ENCODE results near the gene COBL. TPM values are rescaled to one million over a fixed set of nuclear protein-coding genes. Genes with fewer than 3 reads are reported as not detected.

Gene COBL
- total RNA-seq, 2 experiments from 2014 or later, result not detected

GRCh38 chr7:51101111-51101757 lies 215.4 kb downstream of the COBL start:
- Mint-ChIP-seq H3K27ac (no peak overlapping the region), H3K9me3 (ENCODE audit: insufficient read depth) (no peaks in the 10 kb centered on the region), H3K4me1 (ENCODE audit: low read depth) (no peaks in the 10 kb centered on the region), H3K4me3 (no peak overlapping the region), H3K27me3 (ENCODE audit: low read depth) (no peaks in the 10 kb centered on the region), H3K36me3 (ENCODE audit: low read depth) (no peaks in the 10 kb centered on the region)
- ATAC-seq (no peak), DNase-seq (no peak)
- ChIA-PET CTCF (no interaction called here), POLR2A (no interaction called here)

DNA sequence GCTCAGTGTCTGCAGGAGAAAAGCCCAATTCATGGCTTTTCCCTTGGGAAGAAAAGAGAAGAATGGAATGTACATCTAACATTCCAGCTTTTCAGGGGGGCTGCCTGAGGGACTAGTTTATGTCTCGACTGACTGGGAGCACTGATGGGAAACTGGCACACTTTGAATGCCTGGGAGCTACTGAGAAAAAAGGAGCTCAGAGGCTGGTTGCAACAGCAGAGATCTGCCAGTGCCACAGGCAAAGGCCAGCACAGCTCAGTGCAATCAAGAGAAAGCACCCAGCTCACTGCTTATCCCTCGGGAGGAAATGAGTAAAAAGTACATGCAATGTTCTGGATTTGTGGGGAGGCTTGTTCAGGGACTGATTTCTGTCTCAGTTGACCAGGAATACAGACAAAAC lies 226.2 kb downstream of the COBL start:
- Mint-ChIP-seq H3K36me3 (ENCODE audit: low read depth) (no peaks in the 10 kb centered on the region), H3K4me1 (ENCODE audit: low read depth) (no peaks in the 10 kb centered on the region), H3K27ac (no peak overlapping the region), H3K27me3 (ENCODE audit: low read depth) (peaks cover 5% of the 10 kb centered on the region), H3K9me3 (ENCODE audit: insufficient read depth) (peaks cover 20% of the 10 kb centered on the region), H3K4me3 (no peak overlapping the region)
- DNase-seq (no peak), ATAC-seq (no peak)
- ChIA-PET CTCF (interaction anchor here (1.5 kb wide), 1 partner anchor 622 kb away, joined by 3 read pairs; no protein-coding TSS in a partner anchor), POLR2A (no interaction called here)

DNA sequence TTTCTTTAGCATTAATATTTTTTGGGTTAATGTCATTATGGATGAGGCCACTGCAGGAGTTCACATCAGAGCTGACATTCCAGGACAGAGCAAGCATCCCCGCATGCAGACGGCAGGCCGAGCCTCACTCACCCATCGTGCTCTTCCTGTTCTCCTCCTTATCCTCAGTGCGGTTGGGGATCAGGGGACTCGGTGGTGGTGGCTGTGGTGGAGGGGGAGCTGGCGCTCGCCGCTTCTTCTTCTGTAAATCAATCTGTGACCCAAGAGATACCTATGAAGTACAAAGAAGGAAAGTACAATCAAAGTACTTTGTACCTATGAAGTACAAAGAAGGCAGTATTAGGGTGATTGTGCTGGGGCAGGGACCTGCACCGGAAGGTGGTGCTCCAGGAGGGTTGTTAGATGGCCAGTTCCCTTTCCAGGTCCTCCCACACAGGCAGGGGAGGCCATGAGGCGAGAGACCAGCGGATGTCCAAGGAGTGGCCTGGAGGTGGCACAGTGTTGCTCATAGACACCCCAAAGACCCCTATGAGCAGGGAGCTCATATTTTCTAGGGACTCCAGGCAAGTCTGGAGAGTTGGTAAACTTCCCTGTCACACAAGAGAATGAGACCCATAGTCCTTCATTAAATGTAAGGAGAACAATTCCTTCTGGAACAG lies 231.4 kb downstream of the COBL start:
- no peaks in the 10 kb centered on the region for H3K4me1 Mint-ChIP-seq (ENCODE audit: low read depth)
- no peak overlapping the region for H3K4me3 Mint-ChIP-seq
- no peak for ATAC-seq
- no peak for DNase-seq
- H3K9me3 Mint-ChIP-seq (ENCODE audit: insufficient read depth), result no peaks in the 10 kb centered on the region
- CTCF ChIA-PET, result no interaction called here
- H3K27ac Mint-ChIP-seq, result no peak overlapping the region
- H3K36me3 Mint-ChIP-seq (ENCODE audit: low read depth), result no peaks in the 10 kb centered on the region
- POLR2A ChIA-PET, result no interaction called here
- no peaks in the 10 kb centered on the region for H3K27me3 Mint-ChIP-seq (ENCODE audit: low read depth)

GRCh38 chr7:51084121-51084520 lies 232.5 kb downstream of the COBL start:
- no peak for ATAC-seq
- no peaks in the 10 kb centered on the region for H3K27me3 Mint-ChIP-seq (ENCODE audit: low read depth)
- H3K27ac Mint-ChIP-seq, result no peak overlapping the region
- CTCF ChIA-PET, result no interaction called here
- H3K9me3 Mint-ChIP-seq (ENCODE audit: insufficient read depth), result no peaks in the 10 kb centered on the region
- no peaks in the 10 kb centered on the region for H3K4me1 Mint-ChIP-seq (ENCODE audit: low read depth)
- no peak overlapping the region for H3K4me3 Mint-ChIP-seq
- DNase-seq, result no peak
- no peaks in the 10 kb centered on the region for H3K36me3 Mint-ChIP-seq (ENCODE audit: low read depth)
- POLR2A ChIA-PET, result no interaction called here

DNA sequence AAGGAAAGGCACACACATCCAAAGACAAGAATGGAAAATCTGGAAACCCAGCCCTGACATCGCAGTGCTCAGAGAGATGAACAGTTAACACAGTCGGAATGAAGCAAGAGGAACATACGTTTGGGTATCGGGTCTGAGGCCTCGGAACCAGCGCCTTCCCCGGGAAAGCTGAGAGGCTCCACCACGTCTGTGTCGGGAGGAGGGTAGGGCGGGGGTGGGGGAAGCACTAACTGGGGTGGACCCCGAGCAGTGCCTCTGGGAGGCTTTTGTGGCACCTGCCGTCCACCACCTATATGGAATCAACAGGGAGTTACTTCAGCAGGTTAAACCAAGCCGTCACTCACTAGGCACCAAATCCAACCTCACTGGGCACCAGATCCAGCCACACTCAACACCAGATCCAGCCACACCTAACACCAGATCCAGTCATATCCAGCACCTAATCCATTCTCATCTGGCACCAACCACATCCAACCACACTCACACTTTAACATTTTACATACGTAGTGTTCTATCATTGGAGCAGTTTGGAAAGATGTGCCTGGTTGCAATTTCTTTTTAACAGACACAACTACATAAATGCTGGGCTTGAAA lies 233.6 kb downstream of the COBL start:
- H3K36me3 Mint-ChIP-seq (ENCODE audit: low read depth), result no peaks in the 10 kb centered on the region
- ATAC-seq, result no peak
- no peak for DNase-seq
- H3K27ac Mint-ChIP-seq, result no peak overlapping the region
- H3K4me3 Mint-ChIP-seq, result no peak overlapping the region
- no peaks in the 10 kb centered on the region for H3K4me1 Mint-ChIP-seq (ENCODE audit: low read depth)
- CTCF ChIA-PET, result interaction anchor here (1.9 kb wide), 1 partner anchor 9 kb away, joined by 5 read pairs; no protein-coding TSS in a partner anchor
- no peaks in the 10 kb centered on the region for H3K9me3 Mint-ChIP-seq (ENCODE audit: insufficient read depth)
- POLR2A ChIA-PET, result no interaction called here
- H3K27me3 Mint-ChIP-seq (ENCODE audit: low read depth), result no peaks in the 10 kb centered on the region

DNA sequence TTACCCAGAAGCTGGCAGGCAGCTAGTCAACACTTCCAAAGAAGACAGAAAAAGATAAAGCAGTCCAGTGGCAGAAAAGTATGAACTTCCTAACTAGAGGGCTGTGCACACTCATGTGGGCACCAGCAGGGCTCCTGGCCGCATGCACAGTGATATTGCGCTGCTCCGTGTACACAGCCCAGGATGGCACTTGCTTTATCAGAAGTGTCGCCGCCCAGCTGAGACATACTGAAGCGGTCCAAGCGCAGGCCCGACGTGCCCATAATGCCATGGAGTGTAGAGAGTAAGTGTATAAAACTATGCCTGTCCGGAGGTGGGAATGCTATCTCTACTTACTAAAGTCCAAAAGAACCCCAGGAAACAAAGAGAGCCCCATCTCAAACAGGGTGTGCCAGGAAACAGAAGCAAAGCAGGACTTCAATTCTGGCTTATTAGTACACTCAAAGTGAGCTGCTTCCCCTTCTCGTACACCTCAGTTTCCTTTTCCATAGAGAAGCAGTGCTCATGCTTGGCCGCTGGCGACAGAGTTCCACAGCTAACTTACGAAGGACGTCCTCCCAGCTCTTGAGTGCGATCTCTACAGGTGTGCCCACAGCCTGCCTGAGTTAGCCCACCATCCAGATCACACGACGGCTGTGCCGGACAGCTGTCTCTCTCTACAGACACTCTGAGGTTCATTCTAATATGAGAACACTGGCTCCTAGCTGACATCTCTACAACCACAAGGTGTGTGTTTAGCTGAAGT lies 234.3 kb downstream of the COBL start:
- DNase-seq (no peak), ATAC-seq (no peak)
- ChIA-PET POLR2A (no interaction called here), CTCF (interaction anchor here (1.9 kb wide), 1 partner anchor 10 kb away, joined by 5 read pairs; no protein-coding TSS in a partner anchor)
- Mint-ChIP-seq H3K27me3 (ENCODE audit: low read depth) (no peaks in the 10 kb centered on the region), H3K27ac (no peak overlapping the region), H3K9me3 (ENCODE audit: insufficient read depth) (no peaks in the 10 kb centered on the region), H3K36me3 (ENCODE audit: low read depth) (no peaks in the 10 kb centered on the region), H3K4me1 (ENCODE audit: low read depth) (no peaks in the 10 kb centered on the region), H3K4me3 (no peak overlapping the region)

DNA sequence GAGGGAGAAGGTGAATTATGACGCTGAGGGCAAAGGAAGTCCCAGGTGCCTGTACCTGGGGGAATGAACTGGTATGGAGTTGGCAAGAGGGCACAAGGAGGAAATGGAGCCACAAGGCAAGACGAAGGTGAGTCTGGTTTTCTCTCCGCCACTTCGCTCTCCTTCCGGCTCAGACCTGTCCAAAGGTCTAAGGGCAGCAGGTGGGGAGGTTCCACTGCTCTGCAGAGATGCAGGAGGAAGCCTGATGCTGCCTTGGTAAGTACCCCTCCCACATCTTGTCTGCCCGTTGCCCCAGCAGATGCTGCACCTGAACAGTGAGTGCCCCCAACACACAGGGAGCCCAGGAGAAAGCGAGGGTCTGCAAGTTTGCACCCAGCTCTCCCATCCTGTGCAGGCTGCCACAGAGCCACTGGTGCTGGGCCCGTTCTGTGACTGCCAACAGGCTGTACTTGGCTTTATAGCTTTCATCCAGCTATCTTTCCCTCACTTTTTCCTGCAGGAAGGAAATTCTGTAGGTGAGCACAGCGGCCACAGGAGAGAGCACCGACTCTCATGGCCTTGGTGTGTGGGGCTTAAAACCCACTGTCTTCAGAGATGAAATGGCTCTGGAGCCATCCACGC lies 235.2 kb downstream of the COBL start:
- H3K27ac Mint-ChIP-seq, result no peak overlapping the region
- no peaks in the 10 kb centered on the region for H3K36me3 Mint-ChIP-seq (ENCODE audit: low read depth)
- CTCF ChIA-PET, result no interaction called here
- H3K4me1 Mint-ChIP-seq (ENCODE audit: low read depth), result no peaks in the 10 kb centered on the region
- H3K27me3 Mint-ChIP-seq (ENCODE audit: low read depth), result no peaks in the 10 kb centered on the region
- no peak for DNase-seq
- POLR2A ChIA-PET, result no interaction called here
- H3K4me3 Mint-ChIP-seq, result no peak overlapping the region
- no peaks in the 10 kb centered on the region for H3K9me3 Mint-ChIP-seq (ENCODE audit: insufficient read depth)
- no peak for ATAC-seq

GRCh38 chr7:51080622-51081269 lies 235.9 kb downstream of the COBL start:
- H3K27me3 Mint-ChIP-seq (ENCODE audit: low read depth), result no peaks in the 10 kb centered on the region
- ChIA-PET CTCF (interaction anchor here (1.7 kb wide), 1 partner anchor 80 kb away, joined by 5 read pairs; no protein-coding TSS in a partner anchor), POLR2A (no interaction called here)
- no peak overlapping the region for H3K27ac Mint-ChIP-seq
- no peak for ATAC-seq
- H3K36me3 Mint-ChIP-seq (ENCODE audit: low read depth), result no peaks in the 10 kb centered on the region
- no peak overlapping the region for H3K4me3 Mint-ChIP-seq
- H3K9me3 Mint-ChIP-seq (ENCODE audit: insufficient read depth), result no peaks in the 10 kb centered on the region
- DNase-seq, result no peak
- H3K4me1 Mint-ChIP-seq (ENCODE audit: low read depth), result no peaks in the 10 kb centered on the region

GRCh38 chr7:51080216-51080615 lies 236.4 kb downstream of the COBL start:
- H3K27me3 Mint-ChIP-seq (ENCODE audit: low read depth), result no peaks in the 10 kb centered on the region
- ATAC-seq, result no peak
- H3K9me3 Mint-ChIP-seq (ENCODE audit: insufficient read depth), result no peaks in the 10 kb centered on the region
- no peaks in the 10 kb centered on the region for H3K4me1 Mint-ChIP-seq (ENCODE audit: low read depth)
- H3K27ac Mint-ChIP-seq, result no peak overlapping the region
- H3K4me3 Mint-ChIP-seq, result no peak overlapping the region
- DNase-seq, result no peak
- ChIA-PET POLR2A (no interaction called here), CTCF (interaction anchor here (1.7 kb wide), 1 partner anchor 81 kb away, joined by 5 read pairs; no protein-coding TSS in a partner anchor)
- no peaks in the 10 kb centered on the region for H3K36me3 Mint-ChIP-seq (ENCODE audit: low read depth)

DNA sequence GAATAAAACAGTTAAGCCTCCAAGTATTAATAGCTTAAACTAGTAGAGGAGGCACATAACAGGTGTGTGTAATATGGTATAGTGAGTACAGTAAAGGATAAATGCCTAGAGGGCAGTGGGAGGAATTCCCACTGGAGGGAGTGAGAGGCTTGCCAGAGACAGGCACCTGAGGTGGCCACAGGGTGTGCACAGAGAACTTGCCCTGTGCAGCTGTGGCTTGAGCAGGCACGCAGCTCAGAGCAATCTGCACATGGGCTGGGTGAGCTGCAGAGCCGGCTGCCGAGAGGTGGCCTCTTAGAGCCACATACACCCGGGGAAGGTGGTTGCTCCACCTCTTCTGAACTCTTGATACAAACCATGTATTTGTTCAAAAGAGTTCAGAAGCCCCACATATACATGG lies 237.1 kb downstream of the COBL start:
- Mint-ChIP-seq H3K27me3 (ENCODE audit: low read depth) (no peaks in the 10 kb centered on the region), H3K36me3 (ENCODE audit: low read depth) (no peaks in the 10 kb centered on the region), H3K4me3 (no peak overlapping the region), H3K9me3 (ENCODE audit: insufficient read depth) (no peaks in the 10 kb centered on the region), H3K4me1 (ENCODE audit: low read depth) (no peaks in the 10 kb centered on the region), H3K27ac (no peak overlapping the region)
- no peak for DNase-seq
- POLR2A ChIA-PET, result no interaction called here
- no peak for ATAC-seq
- CTCF ChIA-PET, result interaction anchor here (1.7 kb wide), 1 partner anchor 81 kb away, joined by 5 read pairs; no protein-coding TSS in a partner anchor

DNA sequence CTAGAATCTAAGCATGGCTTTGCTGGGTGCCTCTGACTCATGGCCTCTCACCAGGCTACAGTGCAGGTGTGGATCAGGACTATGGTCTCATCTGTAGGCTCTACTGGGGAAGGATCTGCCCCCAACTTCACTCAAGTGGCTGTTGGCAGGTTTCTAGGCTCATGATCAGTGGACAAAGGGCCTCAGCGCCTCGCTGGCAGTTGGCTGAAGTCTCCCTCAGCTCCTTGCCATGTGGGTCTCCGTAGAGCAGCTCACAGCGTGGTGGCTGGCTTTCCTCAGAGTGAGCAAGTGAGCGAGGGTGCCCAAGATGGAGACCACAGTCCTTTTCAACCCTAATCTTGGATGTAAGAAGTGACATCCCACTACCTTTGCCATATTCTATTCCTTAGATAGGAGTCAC lies 238.0 kb downstream of the COBL start:
- no peaks in the 10 kb centered on the region for H3K27me3 Mint-ChIP-seq (ENCODE audit: low read depth)
- no peaks in the 10 kb centered on the region for H3K4me1 Mint-ChIP-seq (ENCODE audit: low read depth)
- no peak overlapping the region for H3K27ac Mint-ChIP-seq
- ATAC-seq (no peak), DNase-seq (no peak)
- H3K36me3 Mint-ChIP-seq (ENCODE audit: low read depth), result no peaks in the 10 kb centered on the region
- no peaks in the 10 kb centered on the region for H3K9me3 Mint-ChIP-seq (ENCODE audit: insufficient read depth)
- CTCF ChIA-PET, result interaction anchor here (1.7 kb wide), 1 partner anchor 82 kb away, joined by 5 read pairs; no protein-coding TSS in a partner anchor
- POLR2A ChIA-PET, result no interaction called here
- H3K4me3 Mint-ChIP-seq, result no peak overlapping the region

All from activated CD8-positive, alpha-beta T cell treated with anti-CD3 and anti-CD28 coated beads, Interleukin-2, amount 10 ng/mL, durations not matched to agents 7 days and 5 days (primary cell).